NCI-H69 (cell line): ENCODE data around the gene CAMK2A.

Source experiments
- DNase-seq: peaks from one replicate; lab custom pipeline; 2025; lab: John Stamatoyannopoulos, UW

Gene CAMK2A

DNA sequence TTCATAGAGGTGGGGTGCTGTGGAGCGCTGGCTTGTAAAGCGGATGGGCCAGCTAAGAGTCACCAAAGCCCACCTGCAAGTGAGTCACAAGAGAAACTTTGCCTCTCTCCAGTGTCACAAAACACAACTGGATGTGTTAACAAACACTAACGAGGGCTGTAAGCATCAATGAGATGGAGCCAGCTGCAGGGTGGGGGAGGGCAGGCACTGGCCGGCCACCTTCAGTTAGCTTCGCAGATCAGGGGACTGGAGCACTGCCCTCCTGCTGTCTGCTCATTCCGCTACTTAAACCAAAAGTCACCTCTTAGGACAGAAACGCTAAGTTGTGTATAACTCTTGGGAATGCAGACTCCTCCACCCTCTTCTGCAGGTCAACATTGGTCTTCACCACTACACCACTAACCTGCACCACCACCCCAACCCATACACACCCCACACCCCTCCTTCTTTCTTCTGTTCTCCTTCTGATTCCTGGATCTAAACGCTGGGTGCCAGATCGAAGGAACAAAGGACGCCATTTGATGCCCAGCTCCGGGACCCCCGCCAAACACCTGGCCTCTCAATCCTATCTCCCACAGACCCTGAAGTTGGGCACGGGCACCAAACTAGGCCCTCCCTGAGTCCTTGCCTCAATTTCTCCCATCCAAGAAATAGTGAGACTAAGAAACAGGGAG is 11.1 kb upstream of the CAMK2A start:
- DNase-seq = no peak

DNA sequence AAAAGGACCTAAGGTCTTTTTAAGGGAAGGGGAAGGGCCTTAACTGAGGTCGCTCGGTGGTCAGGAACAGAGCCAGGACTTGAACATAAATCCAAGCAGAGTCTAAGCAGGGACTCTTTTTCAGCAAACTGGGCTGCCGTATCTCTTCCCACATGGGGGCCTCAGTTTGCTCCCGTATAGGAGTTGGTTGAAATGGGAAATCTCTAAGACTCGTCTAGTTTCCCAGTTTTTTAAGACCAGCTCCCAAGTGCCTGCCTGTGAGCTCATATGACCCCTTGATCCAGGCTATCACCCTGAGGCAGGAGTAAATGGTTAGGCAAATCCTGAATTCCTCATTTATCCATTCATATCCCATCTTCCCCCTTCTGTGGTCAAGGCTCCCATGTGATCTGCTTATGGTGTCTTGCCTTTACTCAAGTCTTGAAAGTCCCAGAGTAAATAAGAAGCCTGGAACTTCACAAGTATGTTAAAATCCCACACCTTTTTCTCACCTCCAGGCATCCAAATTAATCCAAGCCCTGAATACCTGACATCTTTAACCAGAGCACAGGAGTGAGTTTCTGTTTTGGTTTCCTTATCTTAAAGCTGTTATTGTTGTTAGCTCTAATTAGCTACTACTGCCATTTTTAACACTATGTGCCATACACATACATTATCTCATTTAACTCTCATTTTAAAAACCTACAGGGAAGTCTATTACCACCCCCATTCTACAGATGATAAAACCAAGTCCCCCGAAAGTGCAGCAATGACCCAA is 10.2 kb upstream of the CAMK2A start:
- DNase-seq = no peak

DNA sequence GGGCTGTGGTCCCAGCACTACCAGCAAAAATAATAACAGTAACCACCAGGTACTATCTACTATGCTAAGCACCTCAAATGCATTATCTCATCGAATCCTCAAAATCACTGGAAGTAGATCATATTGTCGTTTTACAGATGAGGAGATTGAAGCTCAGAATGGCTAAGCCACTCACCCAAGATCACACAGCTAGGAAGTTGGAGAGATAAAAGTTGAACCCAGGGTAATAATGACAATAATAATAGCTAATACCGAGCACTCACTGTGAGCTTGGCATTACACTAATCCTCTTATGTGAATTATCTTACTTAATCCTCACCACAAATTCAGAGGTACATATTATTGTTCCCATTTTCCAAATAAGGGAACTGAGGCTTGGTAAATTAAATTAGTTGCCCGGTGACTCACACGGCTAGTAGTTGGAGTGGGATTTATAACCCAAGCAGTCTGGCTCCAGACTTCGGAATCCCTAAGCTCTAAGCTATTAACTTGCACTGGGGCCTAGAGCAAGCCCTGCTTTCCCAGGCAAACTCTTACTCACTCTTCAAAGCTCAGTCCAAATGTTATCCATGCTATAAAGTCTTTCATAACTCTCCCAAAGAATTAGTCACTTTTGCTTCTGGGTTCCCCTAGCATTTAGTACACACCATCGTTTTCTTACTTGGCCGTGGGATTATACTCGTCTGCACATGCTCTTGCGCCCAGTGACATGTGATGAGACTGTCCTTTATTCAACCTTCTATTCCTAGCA is 9.3 kb upstream of the CAMK2A start:
- DNase-seq = no peak

DNA sequence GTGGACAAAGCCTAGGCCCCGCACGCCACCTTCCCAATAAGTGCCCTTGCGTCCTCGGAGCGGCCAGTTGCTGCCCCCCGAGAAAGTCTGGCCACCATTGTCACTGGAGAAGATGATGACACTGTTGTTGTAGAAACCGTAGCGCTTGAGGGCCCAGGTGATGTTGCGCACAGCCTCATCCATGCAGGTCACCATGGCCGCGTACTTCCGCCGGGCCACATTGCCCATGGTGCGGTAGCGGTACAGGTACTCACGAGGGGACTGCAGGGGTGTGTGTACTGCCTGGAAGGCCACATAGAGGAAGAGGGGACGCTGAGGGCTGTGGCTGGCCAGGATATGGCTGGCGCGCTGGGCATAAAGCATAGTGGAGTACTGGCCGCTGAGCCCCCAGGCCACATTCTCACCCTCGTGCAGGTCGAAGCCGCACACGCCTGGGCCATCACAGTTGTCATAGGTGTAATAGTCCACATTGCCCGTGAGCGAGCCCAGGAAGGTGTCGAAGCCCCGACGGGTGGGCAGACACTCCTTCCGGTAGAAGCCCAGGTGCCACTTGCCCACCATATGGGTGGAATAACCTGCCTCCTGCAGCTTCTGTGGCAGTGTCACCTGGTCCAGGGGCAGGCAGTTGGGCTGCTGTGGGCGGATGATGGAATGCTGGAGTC is 8.5 kb upstream of the CAMK2A start:
- no peak for DNase-seq

DNA sequence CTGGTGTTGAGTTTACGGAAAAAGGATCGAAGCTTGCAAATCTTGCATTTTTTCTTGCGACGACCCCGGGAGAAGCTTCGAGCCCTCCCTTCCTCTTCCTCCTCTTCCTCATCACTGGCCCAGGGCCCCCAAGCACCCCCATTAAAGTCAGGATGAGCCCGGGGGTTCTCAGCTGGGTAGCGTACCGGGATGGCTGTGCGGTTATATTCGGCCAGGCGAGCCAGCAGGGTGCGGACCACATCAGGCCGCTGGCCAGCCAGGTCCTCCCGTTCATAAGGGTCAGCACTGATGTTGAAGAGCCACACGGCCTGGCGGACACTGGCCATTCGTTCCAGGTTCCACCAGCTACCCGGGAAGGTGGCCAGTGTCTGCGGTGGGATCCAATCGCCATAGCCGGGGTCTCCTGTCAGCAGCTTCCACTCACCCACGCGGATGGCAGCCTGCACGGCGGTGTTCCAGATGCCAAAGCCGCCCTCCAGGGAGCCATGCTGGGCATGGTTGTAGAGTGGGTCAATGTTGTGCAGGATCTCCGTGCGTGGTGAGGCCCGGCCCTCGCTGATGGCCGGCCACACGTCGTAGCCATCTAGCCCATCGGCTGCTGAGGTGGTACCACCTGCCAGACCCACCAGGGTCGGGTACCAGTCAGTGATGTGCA is 7.8 kb upstream of the CAMK2A start:
- DNase-seq = no peak

DNA sequence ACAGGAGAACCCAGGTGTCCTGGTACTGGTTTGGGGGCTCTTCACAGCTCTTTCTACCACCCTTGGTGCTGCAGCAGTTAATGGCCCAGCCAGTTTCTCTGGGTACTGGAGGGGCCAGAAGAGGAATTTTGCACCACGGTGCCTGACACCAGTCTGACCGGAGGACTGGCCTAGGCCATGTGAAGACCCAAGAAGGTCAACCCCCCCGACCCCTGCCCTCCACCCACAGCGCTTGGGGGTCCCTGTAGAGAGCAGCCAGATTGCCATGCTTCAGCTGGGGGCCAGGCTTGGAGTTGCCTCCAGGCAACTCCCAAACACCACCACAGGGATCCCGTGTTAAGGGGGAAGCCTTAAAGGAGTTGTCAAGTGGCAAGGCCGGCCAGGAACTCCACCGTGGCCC is 6.9 kb upstream of the CAMK2A start:
- DNase-seq = no peak

DNA sequence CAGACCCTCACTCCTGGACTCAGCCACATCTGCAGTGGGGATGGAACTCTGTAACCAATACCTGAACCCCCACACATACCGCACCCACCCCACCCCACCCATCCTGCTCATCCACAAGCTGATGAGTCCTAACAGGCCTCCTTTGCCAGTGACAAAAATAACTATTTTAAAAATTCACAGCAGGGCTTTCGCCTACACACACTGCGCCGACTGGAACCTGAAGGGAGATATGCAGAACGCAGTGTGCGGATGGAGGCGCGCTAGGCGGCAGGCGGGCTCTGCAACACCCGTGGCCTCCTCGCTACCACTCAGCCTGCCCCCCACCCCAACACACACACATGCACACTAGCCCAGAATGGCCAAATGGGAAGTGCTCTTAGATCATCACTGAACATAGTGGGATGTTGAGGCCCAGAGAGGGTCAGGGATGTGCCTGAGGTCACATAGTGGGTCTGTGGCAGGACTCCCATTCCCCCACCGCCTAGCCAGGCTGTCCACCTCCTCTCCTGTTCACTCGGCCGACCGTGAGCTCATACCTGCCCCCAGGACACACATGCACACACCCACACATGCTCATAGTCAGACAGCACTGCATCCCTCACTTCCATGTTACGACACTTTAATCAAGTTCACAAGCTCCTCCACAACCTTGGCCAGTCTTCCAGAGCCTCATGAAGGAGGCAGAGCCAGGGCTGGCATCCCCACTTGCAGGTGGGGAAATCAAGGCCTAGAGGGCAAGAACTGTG is 6.3 kb upstream of the CAMK2A start:
- no peak for DNase-seq

DNA sequence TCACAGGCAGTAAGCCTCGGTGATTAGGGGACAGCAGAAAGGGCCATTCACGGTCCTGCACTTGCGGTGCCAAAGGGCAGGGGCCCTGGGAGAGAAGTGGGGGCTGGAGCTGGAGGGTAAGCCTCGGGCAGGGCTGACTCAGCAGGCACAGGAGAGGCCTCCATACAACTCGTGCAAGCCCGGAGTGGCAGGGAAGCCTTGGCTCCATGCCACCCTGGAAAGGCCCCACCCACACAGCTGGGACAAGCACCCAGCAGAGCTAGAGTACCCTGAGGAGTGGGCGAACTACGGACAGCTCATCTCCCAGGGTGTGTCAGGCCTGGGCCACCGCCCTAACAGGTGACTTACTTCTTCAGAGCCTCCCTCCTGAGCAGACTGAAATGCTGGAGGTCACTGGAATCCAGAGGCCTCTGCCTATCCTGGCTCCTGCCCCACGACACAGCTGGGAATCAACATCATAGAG is 5.6 kb upstream of the CAMK2A start:
- DNase-seq = peak; percentile 93

DNA sequence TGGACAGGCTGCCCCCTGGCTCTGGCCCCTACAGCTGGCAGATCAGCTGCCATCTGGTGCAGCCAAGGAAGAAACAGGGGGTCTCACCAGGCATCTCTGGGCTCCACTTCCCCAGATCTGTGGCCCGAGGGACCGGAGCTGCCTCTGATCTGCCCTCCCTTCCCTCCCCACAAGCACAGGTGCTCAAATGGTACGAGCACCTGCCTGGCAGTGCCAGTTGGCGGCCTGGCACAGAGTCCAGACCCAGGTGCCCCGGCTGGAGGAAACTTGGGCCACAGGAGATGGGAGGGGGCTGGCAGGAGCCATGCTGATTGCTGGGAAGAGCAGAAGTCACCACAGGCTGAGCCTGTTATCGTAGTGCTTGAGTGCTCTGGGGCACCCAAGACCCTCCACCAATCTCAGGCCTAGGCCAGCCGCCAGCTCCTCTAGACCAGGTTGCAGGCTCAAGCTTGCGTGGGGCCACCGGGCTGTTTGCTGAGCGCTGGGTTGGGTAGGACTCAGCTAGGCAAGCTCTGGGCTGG is 5.0 kb upstream of the CAMK2A start:
- peak; percentile 49 for DNase-seq

DNA sequence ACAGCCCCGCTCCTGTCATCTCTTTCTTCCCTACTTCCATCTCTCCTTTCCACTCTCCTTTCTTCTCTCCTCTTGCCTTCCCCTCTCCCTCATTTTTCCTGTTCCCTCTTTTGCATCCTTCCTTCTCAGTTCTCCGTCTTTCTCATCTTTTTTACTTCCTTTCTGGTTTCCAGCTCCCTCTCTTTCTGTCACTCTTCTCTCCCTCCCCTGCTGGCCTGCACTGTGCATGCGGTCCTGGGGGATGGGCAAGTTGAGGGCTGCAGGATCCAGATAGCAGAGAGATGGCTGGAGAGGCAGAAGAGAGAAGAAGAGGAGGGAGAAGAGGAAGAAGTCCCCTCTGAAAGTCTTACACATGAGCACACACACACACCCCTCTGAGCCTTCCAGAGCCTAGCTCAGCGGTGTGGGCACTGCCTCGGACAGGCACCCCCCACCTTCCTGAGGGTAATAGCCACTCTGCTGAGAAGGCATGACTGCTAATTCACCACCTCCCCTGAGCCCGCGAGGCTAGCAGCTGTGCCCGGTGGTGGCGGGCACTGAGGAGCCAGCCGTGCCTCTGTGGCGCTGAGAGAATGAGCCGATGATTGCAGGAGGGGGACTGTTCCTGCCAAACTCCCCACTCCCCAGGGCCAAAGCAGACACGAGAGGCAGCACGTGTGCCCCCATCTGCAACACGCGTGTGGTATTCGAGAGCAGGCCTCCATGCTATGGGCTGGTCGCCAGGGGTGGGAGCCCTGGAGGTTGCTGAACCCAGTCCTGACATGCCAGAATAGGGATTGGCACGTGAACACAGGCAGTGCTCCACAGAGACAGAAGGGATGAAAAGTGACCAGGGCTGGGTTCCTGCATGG is 3.7 kb upstream of the CAMK2A start:
- DNase-seq = peak; percentile 34

DNA sequence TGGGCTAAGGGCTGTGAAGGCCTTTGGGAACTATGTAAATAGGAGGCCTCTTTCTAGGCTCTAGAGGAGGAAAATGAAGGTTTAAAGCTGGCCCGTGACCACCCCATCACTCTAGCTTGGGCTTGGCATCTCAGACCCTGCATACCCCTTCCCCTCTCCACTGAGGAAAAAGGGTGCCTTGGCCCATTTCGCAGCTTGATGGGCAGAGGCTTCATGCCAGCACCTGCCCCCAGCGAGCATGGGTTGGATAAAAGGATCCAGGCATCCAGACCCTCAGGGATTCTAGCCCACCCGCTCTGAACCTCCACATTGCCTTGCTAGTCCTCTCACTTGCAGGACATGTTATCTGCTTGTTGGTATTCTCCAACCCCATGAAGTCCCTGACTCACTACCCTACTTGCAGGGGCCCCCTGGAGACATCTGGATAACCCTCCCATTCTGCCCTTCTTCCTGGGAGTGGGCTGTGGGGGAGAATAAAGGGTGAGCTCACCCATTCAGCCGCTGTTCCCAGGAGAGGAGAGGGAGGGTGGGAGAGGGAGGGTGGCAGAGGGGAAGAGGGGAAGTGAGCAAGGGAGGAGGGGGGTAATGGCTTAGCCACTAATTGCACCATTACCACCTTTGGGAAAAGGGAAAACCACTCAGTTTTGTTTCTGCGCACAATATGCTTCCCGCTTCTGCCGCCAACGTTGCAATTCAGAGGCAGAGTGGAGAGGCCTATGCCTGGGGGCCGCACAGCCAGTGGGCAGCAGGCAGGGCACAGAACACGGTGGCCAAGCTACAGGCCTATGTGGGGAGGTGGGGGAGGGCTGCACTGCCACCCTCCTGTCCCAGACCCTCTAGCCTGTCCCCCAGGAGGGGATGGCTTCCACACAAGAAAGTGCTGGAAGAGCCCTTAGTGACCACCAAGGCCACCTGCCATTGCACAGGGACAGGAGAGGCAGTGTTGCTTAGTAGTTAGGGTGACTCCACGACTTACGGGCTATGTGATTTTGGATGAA is 2.1 kb upstream of the CAMK2A start:
- peak; percentile 92 for DNase-seq

DNA sequence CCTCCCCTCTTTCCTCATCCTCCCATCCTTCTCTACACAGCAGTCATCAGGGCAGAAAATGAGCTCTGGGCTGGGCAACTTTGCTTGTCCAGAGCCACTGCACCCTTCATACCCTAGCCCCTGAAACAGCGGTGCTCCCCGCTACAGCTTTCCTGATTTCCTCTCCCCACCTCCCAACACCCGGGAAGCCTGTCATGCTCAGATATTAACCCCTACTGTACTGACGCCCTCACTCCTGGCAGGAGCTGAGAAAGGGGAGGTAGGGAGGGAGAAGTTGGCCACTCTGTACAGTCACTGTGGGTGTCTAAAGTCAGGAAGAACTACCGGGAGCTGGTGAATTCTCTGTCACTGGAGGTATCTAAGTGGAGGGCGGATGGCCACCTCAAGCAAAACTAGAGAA is 782 bp downstream of the CAMK2A start:
- no peak for DNase-seq

DNA sequence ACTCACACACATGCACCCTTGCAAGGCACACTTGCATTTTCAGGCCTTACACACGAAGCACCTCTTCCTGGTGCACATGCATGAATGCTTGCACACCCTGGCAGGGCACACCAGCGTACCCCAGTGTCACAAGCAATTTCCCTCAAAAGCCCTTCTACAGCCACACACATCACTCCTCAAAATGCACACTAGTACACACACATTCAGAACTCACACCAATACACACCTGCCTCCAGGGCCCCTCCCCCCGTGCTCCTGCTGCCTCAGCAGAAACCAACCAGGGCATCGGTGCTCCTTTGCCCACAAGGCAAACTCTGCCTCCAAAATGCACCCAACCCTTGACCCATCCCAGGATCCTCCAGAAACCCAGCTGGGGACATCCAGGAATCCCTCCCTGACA is 1.2 kb downstream of the CAMK2A start:
- DNase-seq = no peak

DNA sequence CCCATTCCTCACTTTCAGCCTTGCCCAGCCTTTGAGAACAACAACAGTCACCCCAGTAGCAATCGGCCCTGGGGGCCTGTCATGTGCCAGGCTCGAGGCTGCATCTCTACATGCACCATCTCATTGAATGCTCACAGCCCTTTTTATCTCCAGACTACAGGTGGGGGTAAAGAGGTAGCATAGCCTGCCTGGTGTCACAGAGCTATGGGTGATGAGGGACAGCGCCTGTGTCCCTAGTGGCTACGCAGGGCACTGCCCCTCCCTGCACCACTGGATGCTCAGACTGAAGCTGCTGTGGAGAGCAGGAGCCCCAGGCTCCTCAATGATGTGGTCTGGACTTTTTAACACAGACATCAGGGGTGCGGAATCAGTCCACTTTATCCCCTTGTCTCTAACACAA is 2.8 kb downstream of the CAMK2A start:
- DNase-seq = peak; percentile 50

DNA sequence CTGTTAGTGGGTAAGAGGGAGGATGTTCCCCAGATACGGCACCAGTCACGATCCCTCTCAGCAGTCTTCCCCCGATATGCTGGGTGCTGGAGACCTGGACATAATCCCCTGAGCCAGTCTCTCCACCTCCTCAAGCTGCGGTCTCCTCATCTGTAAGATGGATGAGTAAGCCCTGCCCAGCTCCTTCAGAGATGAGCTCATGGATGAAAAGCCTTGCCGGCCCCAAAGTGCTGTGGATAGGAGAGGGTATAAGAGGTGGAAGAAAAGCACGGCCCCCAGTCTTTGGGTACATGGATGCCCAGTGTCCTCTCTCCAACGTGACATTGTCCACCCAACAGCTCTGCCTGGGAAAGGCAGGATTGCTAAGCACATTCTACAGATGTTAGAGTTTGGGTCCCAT is 4.5 kb downstream of the CAMK2A start:
- DNase-seq = no peak

DNA sequence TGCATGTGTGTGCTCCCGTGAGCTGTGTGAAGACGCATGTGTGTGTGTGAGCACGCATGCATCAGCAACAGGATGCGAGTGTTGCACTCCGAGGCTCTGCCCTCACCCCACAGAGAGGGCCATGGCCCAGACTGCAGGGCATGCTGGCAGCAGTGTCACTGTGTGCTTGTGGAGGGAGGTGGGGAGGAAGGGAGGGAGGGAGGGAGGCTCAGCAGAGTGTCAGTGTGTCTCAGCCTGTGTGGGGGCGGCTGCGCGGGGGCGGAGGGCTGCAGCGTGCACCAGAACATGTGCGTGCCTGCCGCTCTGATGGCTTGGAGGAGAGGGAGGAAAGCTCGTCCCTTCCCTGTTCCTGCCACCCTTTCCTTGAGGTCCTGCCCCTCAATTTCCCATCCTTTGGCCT is 5.3 kb downstream of the CAMK2A start:
- no peak for DNase-seq

DNA sequence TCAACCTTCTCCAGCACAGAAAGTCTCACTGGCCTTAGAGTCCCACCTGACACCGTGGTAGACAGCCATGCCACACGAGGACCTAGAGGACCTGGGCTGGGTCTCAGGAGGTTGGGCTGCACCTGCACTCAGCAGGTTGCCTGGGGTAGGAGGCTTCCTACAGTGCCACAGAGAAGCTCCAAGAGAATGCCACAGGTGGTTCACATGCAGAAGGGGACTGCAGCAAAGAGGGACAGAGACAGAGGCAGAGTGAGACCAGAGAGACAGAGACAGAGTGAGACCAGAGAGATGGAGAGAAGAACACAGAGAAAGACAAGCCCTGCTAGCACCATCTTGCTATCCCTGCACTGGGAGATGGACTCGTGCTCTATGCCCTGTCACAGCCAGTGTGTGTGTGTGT is 5.7 kb downstream of the CAMK2A start:
- no peak for DNase-seq

DNA sequence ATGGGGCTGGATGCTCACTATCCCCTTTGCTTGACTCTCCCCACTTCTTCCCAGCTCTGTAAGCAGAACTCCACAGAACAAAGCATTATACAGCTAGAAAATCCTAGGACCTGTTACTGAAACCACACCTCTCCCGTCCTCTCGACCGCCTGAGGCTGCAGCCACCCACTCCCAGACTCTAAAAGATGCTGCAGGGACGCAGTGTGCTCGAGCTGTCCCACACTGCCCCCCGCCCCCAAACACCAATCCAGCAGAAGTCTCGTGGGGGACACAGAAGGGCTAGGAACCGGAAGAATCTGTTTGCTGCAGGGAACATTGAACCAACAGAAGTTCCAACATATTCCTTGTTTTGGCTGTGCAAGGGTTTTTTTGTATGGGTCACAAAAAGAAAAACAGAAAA is 7.6 kb downstream of the CAMK2A start:
- DNase-seq = no peak
